ELF-1 (cell line): ENCODE results near the gene HSFX2.
"Not testable (repeated sequence)": the region's sequence is repeated elsewhere in the genome, so short reads cannot be mapped to it uniquely, and the experiment has no call there.

Experiments used
- DNase-seq: peaks from one replicate; pipeline ENCODE4 v3.0.0-alpha.2; 2016; ENCODE audit warnings: low read depth, low spot score

Gene HSFX2

GRCh38 chrX:149590993-149591392, 4.1 kb downstream of the HSFX2 start:
- not testable (repeated sequence) for DNase-seq

- not testable (repeated sequence) for DNase-seq
Measured at GRCh38 chrX:149587359-149587758, 7.8 kb downstream of the HSFX2 start, which contains the start of gene MAGEA9B. TSS of gene MAGEA9B (minus strand) at chrX:149587459. CDS start at chrX:149583179, 4,280 bp downstream.

- DNase-seq = not testable (repeated sequence)
Measured at GRCh38 chrX:149585631-149586030, 9.5 kb downstream of the HSFX2 start.

- not testable (repeated sequence) for DNase-seq
Measured at GRCh38 chrX:149573456-149573855, 21.7 kb downstream of the HSFX2 start.

GRCh38 chrX:149572743-149573142, 22.4 kb downstream of the HSFX2 start:
- DNase-seq = peak; percentile 10

- peak; percentile 21 for DNase-seq
Measured at GRCh38 chrX:149571770-149572169, 23.3 kb downstream of the HSFX2 start.

GRCh38 chrX:149570668-149571067, 24.4 kb downstream of the HSFX2 start:
- peak; percentile 66 for DNase-seq

GRCh38 chrX:149569770-149570169, 25.3 kb downstream of the HSFX2 start:
- DNase-seq = no peak

GRCh38 chrX:149568701-149569296, 26.3 kb downstream of the HSFX2 start:
- DNase-seq = no peak

- no peak for DNase-seq
Measured at GRCh38 chrX:149567621-149568417, 27.3 kb downstream of the HSFX2 start.

GRCh38 chrX:149563359-149563758, 31.8 kb downstream of the HSFX2 start:
- no peak for DNase-seq

- not testable (repeated sequence) for DNase-seq
Measured at GRCh38 chrX:149555251-149555650, 39.9 kb downstream of the HSFX2 start.

GRCh38 chrX:149551939-149552248, 43.2 kb downstream of the HSFX2 start:
- DNase-seq = not testable (repeated sequence)

- DNase-seq = not testable (repeated sequence)
Measured at GRCh38 chrX:149551245-149551938, 43.7 kb downstream of the HSFX2 start.

- not testable (repeated sequence) for DNase-seq
Measured at GRCh38 chrX:149550454-149550853, 44.7 kb downstream of the HSFX2 start.

GRCh38 chrX:149549701-149550100, 45.4 kb downstream of the HSFX2 start, which contains the start of gene HSFX3:
TSS of gene HSFX3 (minus strand) at chrX:149549924. CDS start at chrX:149549852, 72 bp downstream.
- not testable (repeated sequence) for DNase-seq

GRCh38 chrX:149547782-149548181, 47.3 kb downstream of the HSFX2 start:
- DNase-seq = not testable (repeated sequence)

- DNase-seq = not testable (repeated sequence)
Measured at GRCh38 chrX:149546962-149547361, 48.2 kb downstream of the HSFX2 start.

GRCh38 chrX:149545545-149546543, 49.3 kb downstream of the HSFX2 start:
- DNase-seq = peak; percentile 92
